ENCODE results near the gene MATCAP1. TPM values are rescaled to one million over a fixed set of nuclear protein-coding genes. Genes with fewer than 3 reads are reported as not detected.

Gene MATCAP1
- total and polyA plus RNA-seq, 8 donors: 4.8 to 55.6 (median 14.7) TPM

GRCh38 chr16:67208154-67208896 lies 24.6 kb upstream of the MATCAP1 start:
- FAIRE-seq (no peak), DNase-seq (no peak), ATAC-seq (no peak)
- Histone ChIP-seq H3K4me3 (no peak overlapping the region), H3K27ac (no peak overlapping the region), H3K36me3 (peaks cover 0 to 7% (median 0%) of the 10 kb centered on the region in 3 donors), H3K9me3 (no peaks in the 10 kb centered on the region), H3K4me1 (peaks cover 3 to 6% (median 5%) of the 10 kb centered on the region in 3 donors), H3K27me3 (no peaks in the 10 kb centered on the region)
- TF ChIP-seq, protein P1, sequence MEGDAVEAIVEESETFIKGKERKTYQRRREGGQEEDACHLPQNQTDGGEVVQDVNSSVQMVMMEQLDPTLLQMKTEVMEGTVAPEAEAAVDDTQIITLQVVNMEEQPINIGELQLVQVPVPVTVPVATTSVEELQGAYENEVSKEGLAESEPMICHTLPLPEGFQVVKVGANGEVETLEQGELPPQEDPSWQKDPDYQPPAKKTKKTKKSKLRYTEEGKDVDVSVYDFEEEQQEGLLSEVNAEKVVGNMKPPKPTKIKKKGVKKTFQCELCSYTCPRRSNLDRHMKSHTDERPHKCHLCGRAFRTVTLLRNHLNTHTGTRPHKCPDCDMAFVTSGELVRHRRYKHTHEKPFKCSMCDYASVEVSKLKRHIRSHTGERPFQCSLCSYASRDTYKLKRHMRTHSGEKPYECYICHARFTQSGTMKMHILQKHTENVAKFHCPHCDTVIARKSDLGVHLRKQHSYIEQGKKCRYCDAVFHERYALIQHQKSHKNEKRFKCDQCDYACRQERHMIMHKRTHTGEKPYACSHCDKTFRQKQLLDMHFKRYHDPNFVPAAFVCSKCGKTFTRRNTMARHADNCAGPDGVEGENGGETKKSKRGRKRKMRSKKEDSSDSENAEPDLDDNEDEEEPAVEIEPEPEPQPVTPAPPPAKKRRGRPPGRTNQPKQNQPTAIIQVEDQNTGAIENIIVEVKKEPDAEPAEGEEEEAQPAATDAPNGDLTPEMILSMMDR (IDR thresholded peaks at IDR 0.05): no peak
- intact Hi-C loops (cut with DNase I): no loop called here
- 77 to 85% methylated on average over 11 of the region's 11 CpGs for WGBS, 2 donors

GRCh38 chr16:67207249-67208091 lies 23.7 kb upstream of the MATCAP1 start:
- no peaks in the 10 kb centered on the region for H3K27me3 ChIP-seq
- H3K4me3 ChIP-seq: no peak overlapping the region
- TF ChIP-seq, protein P1 (IDR thresholded peaks at IDR 0.05): no peak
- intact Hi-C loops (cut with DNase I): no loop called here
- DNase-seq (peak in 1 of 6 donors; percentile 39), ATAC-seq (peak in 1 of 4 donors; percentile 10), FAIRE-seq (no peak)
- H3K36me3 ChIP-seq: peaks cover 0 to 16% (median 4%) of the 10 kb centered on the region in 3 donors
- no peak overlapping the region for H3K27ac ChIP-seq
- WGBS, 2 donors: 68 to 78% methylated on average over 21 of the region's 21 CpGs
- no peaks in the 10 kb centered on the region for H3K4me1 ChIP-seq
- H3K9me3 ChIP-seq: no peaks in the 10 kb centered on the region

DNA sequence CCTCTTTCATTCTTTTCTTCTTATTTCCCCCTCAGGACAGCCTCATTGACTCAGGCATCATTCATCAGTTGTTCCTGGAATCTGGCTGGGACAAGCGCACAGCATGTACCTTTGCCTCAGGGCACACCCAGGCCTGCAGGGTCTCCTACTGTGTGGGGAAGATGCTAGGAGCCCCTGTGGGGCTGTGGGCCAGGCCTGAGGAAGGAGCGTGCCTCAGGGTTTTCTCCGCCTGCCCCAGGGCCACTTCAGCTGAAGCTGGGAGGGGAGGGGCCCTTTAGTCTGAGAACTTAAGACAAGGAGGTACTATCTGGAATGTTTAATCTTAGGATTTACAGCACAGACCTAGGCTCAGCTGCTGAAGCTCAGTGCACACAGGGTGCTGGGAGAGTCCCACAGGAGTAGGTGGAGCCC lies 23.1 kb upstream of the MATCAP1 start:
- H3K27ac ChIP-seq: no peak overlapping the region
- DNase-seq (no peak), ATAC-seq (no peak), FAIRE-seq (no peak)
- 90 to 97% methylated on average over 3 of the region's 3 CpGs for WGBS, 2 donors
- peaks cover 0 to 20% (median 6%) of the 10 kb centered on the region in 3 donors for H3K36me3 ChIP-seq
- no peak overlapping the region for H3K4me3 ChIP-seq
- no peaks in the 10 kb centered on the region for H3K27me3 ChIP-seq
- TF ChIP-seq, protein P1 (IDR thresholded peaks at IDR 0.05): no peak
- H3K4me1 ChIP-seq: no peaks in the 10 kb centered on the region
- H3K9me3 ChIP-seq: no peaks in the 10 kb centered on the region
- intact Hi-C loops (cut with DNase I): no loop called here

DNA sequence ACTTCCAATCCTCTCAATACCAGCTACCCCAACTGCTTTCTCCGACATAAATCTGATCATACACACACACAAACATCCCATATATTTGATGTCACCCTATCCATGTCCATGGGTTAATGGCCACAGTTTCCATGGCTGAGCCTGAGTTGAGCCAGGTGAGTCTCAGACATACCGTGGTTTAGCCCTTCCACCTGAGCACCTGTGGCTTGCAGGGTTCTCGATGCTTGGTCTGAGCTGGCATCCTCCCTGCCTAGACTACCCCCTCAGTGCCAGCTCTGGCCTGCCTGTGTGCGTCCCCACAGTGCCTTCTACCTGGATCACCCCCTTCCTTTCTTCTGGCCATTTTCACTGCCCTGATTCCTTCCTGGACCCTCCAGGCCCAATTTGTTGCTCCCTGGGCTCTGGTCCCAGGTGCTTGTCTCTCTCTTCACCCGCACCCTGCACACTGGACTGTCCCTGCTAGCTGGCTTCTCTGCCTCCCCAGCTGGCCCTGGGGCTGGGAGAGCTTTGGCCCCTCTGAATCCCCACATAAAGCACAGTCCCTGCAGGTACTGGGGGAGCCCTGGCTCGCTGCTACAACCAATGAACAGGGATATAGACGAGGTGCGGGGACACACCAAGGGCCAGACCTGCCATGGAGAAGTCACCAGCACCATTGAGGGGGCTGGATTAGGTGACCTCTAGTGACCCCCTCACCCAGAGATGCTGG lies 22.5 kb upstream of the MATCAP1 start:
- no peaks in the 10 kb centered on the region for H3K9me3 ChIP-seq
- intact Hi-C loops (cut with DNase I): no loop called here
- no peak overlapping the region for H3K27ac ChIP-seq
- DNase-seq (no peak), ATAC-seq (no peak), FAIRE-seq (no peak)
- 90 to 92% methylated on average over 8 of the region's 8 CpGs for WGBS, 2 donors
- H3K4me1 ChIP-seq: no peaks in the 10 kb centered on the region
- no peaks in the 10 kb centered on the region for H3K27me3 ChIP-seq
- no peak overlapping the region for H3K4me3 ChIP-seq
- TF ChIP-seq, protein P1 (IDR thresholded peaks at IDR 0.05): no peak
- H3K36me3 ChIP-seq: peaks cover 0 to 26% (median 6%) of the 10 kb centered on the region in 3 donors
